NB4 (cell line): Measurements from ENCODE around the gene C10orf53.

Experiments used
- DNase-seq: peaks from one replicate; pipeline ENCODE4 v3.0.0; 2010; ENCODE audit warnings: low read depth
- H3K4me3 ChIP-seq: one replicate; pipeline ENCODE4 v1.5.1; 2011; ENCODE audit warnings: mild to moderate bottlenecking, low read depth, low read length, moderate library complexity
- MYC ChIP-seq: IDR thresholded peaks from 2 replicates; pipeline ENCODE4 v1.6.1; 2011; ENCODE audit warnings: low read depth, low read length
- POLR2A ChIP-seq: IDR thresholded peaks from 2 replicates; pipeline ENCODE4 v1.6.1; 2011; ENCODE audit warnings: mild to moderate bottlenecking; ENCODE audit not compliant: insufficient read length; ENCODE audit errors: extremely low read depth
- TF ChIP-seq, protein P1 (sequence below): IDR thresholded peaks from 2 replicates; pipeline ENCODE4 v1.6.1; 2011; ENCODE audit warnings: low read depth, low read length
- TF ChIP-seq, protein P2 (sequence below): IDR thresholded peaks from one replicate; pipeline ENCODE4 v1.5.1; 2012; ENCODE audit warnings: low read depth, low read length

C10orf53 gene

DNA sequence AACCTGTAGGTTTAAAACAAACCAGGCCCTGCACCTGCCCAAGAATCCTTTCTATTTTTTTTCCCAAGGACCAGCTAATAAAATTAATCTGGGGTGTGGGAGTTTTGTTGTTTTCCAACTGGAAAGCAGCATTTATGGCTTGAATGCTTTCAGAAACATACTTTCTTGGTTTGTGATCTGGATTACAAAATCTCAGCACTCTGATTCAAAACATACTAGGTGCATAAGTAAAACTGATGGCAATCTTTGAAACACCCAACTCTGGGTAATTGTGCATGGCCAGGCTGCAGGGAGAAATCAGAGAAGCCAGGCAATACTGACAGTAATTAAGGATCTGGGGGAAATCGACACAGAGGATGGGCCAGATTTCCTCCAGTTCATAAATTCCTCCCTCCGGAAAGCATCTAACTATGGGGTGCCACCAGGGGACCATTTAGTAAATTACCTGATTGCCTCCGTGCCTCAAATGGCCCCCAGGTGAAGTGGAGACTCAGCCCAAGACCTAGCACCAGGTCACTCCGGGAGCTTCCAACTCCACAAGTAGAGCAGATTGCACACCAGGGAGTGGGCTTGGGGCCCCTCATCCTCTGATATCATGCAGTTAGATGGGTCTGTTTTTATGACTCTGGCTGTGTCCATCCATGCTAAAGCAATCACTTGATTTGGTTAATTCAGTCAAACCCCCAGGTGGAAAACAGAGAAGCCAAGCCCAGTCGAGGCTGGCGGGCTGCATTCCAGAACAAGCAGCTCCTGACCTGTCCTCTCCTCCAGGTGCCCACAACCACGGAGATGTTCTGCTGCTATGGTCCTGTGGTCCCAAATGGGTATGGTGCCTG lies 15.2 kb upstream of the C10orf53 start:
- TF ChIP-seq POLR2A = no peak
- TF ChIP-seq, protein P1, sequence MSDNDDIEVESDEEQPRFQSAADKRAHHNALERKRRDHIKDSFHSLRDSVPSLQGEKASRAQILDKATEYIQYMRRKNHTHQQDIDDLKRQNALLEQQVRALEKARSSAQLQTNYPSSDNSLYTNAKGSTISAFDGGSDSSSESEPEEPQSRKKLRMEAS = no peak
- TF ChIP-seq MYC = no peak
- TF ChIP-seq, protein P2, sequence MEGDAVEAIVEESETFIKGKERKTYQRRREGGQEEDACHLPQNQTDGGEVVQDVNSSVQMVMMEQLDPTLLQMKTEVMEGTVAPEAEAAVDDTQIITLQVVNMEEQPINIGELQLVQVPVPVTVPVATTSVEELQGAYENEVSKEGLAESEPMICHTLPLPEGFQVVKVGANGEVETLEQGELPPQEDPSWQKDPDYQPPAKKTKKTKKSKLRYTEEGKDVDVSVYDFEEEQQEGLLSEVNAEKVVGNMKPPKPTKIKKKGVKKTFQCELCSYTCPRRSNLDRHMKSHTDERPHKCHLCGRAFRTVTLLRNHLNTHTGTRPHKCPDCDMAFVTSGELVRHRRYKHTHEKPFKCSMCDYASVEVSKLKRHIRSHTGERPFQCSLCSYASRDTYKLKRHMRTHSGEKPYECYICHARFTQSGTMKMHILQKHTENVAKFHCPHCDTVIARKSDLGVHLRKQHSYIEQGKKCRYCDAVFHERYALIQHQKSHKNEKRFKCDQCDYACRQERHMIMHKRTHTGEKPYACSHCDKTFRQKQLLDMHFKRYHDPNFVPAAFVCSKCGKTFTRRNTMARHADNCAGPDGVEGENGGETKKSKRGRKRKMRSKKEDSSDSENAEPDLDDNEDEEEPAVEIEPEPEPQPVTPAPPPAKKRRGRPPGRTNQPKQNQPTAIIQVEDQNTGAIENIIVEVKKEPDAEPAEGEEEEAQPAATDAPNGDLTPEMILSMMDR = no peak
- H3K4me3 ChIP-seq = no peak overlapping the region
- DNase-seq = no peak

DNA sequence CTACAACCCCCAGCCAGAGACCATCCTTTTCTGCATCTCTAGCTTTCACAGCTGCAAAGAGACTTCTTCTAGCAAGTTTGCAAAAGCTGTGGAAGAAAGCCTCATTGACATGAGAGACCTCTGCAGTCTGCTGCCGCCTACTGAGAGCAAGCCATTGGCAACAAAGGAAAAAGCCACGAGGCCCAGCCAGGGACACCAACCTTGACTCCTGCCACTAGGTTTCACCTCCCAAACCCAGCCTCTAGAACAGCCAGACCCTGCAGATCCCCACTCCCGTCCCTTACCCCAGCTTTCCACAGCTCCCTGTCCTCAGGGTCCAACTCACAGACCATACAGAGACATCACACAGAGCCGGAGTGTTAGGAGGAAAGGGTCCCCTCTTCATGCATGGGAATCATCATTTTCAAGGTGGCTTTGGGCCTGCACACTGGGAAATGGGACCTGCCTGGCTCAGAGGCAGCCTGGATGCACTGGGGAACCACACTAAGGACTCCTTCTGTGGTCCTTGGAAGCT lies 14.6 kb upstream of the C10orf53 start:
- DNase-seq = no peak
- TF ChIP-seq, protein P2 = no peak
- TF ChIP-seq MYC (no peak), POLR2A (no peak)
- TF ChIP-seq, protein P1 = no peak
- H3K4me3 ChIP-seq = no peak overlapping the region

DNA sequence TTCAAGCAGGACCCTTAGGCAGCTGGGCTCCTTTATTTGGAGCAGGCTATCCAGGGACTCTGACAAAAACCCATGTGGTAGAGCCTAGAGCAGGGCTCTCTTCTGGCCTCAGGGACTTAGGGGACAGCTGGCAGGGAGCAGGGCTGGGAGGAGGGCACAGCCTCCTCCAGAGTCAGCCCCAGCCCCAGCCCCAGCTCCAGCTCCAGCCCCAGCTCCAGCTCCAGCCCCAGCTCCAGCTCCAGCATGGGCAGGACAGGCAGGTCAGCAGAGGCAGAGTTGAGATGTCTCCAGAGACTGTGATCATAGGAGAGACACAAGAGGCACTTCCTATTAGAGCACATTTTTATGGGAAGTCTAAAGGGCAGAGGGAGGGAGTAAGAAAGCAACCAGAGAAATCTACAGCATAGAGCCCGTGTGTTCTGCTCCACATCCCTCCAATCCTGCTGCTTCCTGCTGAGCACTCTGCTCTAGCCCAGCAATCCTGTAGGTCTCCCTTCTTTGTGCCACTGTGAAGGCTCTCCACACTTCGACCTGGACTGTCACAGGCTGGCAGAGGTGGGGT lies 13.3 kb upstream of the C10orf53 start:
- TF ChIP-seq POLR2A (no peak), MYC (no peak)
- TF ChIP-seq, protein P1 = no peak

DNA sequence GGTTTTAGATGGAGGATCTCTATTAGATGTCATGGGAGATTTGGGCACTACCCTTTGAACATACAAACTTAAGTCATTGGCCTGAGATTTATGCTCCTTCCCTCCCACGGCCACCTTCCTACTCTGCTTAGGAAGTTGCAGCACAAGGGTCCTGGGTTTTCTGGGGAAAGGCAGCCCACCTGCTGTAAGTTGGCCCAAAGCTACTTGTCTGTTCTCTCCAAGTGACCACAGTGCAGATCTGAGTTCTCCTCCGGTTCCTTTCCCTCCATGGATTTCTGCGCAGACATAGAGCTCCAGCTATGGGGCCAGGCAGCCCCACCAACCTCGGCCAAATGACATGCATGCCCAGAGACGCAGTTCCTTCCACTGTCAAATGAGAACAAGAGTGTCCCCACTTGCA lies 12.8 kb upstream of the C10orf53 start:
- TF ChIP-seq POLR2A = no peak
- TF ChIP-seq MYC = no peak
- TF ChIP-seq, protein P1 = no peak
- TF ChIP-seq, protein P2 = no peak
- no peak overlapping the region for H3K4me3 ChIP-seq
- no peak for DNase-seq

More for the DNA sequence above, 13.3 kb upstream of the C10orf53 start:
- no peak for DNase-seq
- no peak overlapping the region for H3K4me3 ChIP-seq

DNA sequence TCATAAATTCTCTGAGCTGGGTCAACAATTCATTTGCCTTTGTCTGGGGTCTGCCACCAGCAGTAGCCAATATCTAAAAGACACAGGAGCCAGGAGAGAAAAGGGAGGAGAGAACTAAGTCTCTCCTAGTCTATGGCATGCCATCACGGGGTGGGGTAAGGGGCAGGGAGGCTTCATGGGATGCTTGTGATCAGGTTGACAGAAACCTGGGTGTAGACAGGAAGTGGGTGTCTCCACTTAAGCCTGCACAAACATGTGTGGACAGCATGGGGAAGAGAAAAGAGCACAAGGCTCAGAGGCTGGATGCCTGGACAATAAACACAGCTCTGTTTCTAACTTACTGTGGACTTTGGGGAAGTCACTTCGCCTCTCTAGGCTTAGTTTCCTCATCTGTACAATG lies 11.5 kb upstream of the C10orf53 start:
- DNase-seq = peak; percentile 41
- no peak for TF ChIP-seq POLR2A
- no peak for TF ChIP-seq MYC
- TF ChIP-seq, protein P1 = no peak; the same call in 1 of the 2 replicates
- TF ChIP-seq, protein P2 = no peak
- H3K4me3 ChIP-seq = no peak overlapping the region

DNA sequence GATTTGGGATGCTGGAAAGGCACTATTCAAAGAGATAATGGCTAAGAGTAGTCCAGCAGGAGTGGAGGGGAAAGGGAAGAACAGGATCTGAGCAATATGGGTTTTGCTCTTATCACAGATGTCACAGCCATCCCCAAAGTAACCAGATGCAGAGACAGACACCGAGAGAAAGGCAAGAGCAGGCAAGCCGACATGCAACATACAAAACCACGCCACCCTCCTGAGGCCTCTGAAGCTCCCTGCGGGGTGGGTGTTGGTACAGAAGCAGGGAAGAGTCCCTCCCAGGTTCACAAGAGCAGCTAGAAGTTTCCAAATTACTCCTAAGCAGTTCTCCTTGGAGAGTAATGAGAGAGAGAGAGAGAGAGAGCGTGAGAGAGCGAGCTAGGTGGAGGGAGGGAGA lies 10.8 kb upstream of the C10orf53 start:
- peak; percentile 53 for DNase-seq
- no peak overlapping the region for H3K4me3 ChIP-seq
- TF ChIP-seq, protein P1 = no peak
- no peak for TF ChIP-seq POLR2A
- TF ChIP-seq, protein P2 = no peak
- no peak for TF ChIP-seq MYC
